Esophagus squamous epithelium (tissue), 4 donors: Measurements from ENCODE around the gene CASP3.

Source experiments
- POLR2A ChIP-seq, 4 donors: fragments of 450-650 bp; IDR thresholded peaks; one replicate each; pipeline ENCODE4 v1.6.1; 2017; ENCODE audit warnings: antibody characterized with exemption in 4 of 4, mild to moderate bottlenecking in 4 of 4, moderate library complexity in 3 of 4
- TF ChIP-seq, protein P1 (sequence below), 6 experiments: fragments of 450-650 bp in 4 of 6; fragments of 200-600 bp in 2 of 6; sonication (generic) in 2 of 6; IDR thresholded peaks; one replicate each; pipeline ENCODE4 v1.5.1; 2016 to 2019; ENCODE audit warnings: antibody characterized with exemption in 6 of 6, mild to moderate bottlenecking in 4 of 6, moderate library complexity in 4 of 6

DNA sequence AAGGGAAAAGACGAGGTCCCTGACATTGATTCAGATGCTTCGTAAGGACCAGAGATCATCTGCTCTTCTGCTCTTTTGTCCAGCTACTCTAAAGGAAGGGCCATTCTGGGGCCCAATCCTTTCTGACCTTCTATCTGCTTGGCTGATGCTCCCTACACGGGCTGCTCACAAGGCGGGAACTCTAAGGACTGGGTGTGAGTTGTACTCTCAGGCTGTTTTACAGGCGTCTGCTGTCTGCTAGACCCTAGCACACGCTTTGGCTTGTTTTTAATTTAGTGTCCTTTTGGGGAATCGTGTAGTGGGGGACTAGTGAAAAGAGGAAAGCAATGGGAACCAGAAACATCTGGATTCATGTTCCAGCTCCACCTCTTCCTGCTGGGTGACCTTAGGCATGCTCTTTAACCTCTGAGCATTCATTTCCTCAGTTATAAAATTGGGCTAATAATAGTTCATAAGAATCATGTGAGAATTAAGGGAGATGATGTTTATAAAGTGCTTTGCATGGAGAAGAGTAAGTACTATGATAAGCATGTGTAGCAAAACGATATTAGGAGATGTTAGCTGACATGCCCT lies 53.1 kb downstream of the CASP3 start:
- TF ChIP-seq, protein P1, sequence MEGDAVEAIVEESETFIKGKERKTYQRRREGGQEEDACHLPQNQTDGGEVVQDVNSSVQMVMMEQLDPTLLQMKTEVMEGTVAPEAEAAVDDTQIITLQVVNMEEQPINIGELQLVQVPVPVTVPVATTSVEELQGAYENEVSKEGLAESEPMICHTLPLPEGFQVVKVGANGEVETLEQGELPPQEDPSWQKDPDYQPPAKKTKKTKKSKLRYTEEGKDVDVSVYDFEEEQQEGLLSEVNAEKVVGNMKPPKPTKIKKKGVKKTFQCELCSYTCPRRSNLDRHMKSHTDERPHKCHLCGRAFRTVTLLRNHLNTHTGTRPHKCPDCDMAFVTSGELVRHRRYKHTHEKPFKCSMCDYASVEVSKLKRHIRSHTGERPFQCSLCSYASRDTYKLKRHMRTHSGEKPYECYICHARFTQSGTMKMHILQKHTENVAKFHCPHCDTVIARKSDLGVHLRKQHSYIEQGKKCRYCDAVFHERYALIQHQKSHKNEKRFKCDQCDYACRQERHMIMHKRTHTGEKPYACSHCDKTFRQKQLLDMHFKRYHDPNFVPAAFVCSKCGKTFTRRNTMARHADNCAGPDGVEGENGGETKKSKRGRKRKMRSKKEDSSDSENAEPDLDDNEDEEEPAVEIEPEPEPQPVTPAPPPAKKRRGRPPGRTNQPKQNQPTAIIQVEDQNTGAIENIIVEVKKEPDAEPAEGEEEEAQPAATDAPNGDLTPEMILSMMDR (IDR thresholded peaks at IDR 0.05) = no peak
- no peak for TF ChIP-seq POLR2A (IDR thresholded peaks at IDR 0.05)
